ENCODE data around the gene CCDC33. TPM values are rescaled to one million over a fixed set of nuclear protein-coding genes. Genes with fewer than 3 reads are reported as not detected.

CCDC33 gene
- total RNA-seq, 1 experiment from 2014 or later = 0.15 TPM

GRCh38 chr15:74201710-74202420, 34.3 kb upstream of the CCDC33 start:
- ATAC-seq = no peak
- intact Hi-C loops (cut with micrococcal nuclease) = loop anchor here (2.0 to 5.0 kb wide), 2 partner anchors 39 to 50 kb away; no protein-coding TSS in a partner anchor
- Histone ChIP-seq H3K9me3 (ENCODE audit: control insufficient read depth in 1 of 2, insufficient read depth in 1 of 2, low read depth in 1 of 2, low read length in 2 of 2) (no peaks in the 10 kb centered on the region), H3K79me2 (ENCODE audit: insufficient read depth, low read length) (no peaks in the 10 kb centered on the region), H4K20me1 (ENCODE audit: insufficient read depth) (no peaks in the 10 kb centered on the region), H3K27ac (ENCODE audit: low read depth, low read length) (no peak overlapping the region), H3K27me3 (ENCODE audit: insufficient read depth, low read length) (peaks cover 14% of the 10 kb centered on the region; the same call in 1 of the 2 replicates), H3K4me2 (ENCODE audit: low read length) (peak overlapping the region; percentile 59), H2AFZ (ENCODE audit: low read depth, low read length, poor library complexity, severe bottlenecking) (no peak overlapping the region), H3K36me3 (ENCODE audit: control insufficient read depth in 1 of 2, insufficient read depth in 2 of 2, low read length in 2 of 2) (no peaks in the 10 kb centered on the region), H3K4me3 (replicated peaks in 1 of 2; ENCODE audit: low read depth in 1 of 2, low read length in 2 of 2) (no peak overlapping the region), H3K9ac (ENCODE audit: low read length) (no peak overlapping the region), H3K4me1 (ENCODE audit: control insufficient read depth in 1 of 2, insufficient read depth in 2 of 2, low read length in 2 of 2) (peaks cover 27 to 58% of the 10 kb centered on the region in 2 experiments), H3K9me2 (ENCODE audit: insufficient read depth) (no peaks in the 10 kb centered on the region)
- RAD21 ChIA-PET (ENCODE audit: low non-redundant PET in 1 of 2, low total read pairs in 2 of 2, uncharacterized antibody in 2 of 2, unreplicated experiment in 2 of 2) = interaction anchor here in 1 of 2 experiments (1.6 kb wide), 1 partner anchor 106 kb away, joined by 3 read pairs; no protein-coding TSS in a partner anchor
- DNase-seq (ENCODE audit: low read depth, low spot score) = no peak
- CTCF ChIA-PET = no interaction called here
- TF ChIP-seq ZBTB33 (IDR thresholded peaks at IDR 0.05; ENCODE audit: extremely low read depth, insufficient replicate concordance, low read length) (no peak), ELF1 (IDR thresholded peaks at IDR 0.05; ENCODE audit: borderline replicate concordance, low read depth) (no peak), SP1 (IDR thresholded peaks at IDR 0.05; ENCODE audit: low read depth) (no peak), JUND (IDR thresholded peaks at IDR 0.05) (no peak), ZFX (IDR thresholded peaks at IDR 0.05) (no peak), YY1 (IDR thresholded peaks at IDR 0.05; ENCODE audit: extremely low read depth, insufficient replicate concordance, low read depth, low read length) (no peak), POLR2AphosphoS5 (IDR thresholded peaks at IDR 0.05; ENCODE audit: low read depth, low read length) (no peak), ZNF274 (IDR thresholded peaks at IDR 0.05; ENCODE audit: low read depth, low read length) (no peak), EZH2 (IDR thresholded peaks at IDR 0.05) (no peak), MAX (IDR thresholded peaks at IDR 0.05) (no peak), POLR2A (IDR thresholded peaks at IDR 0.05; ENCODE audit: borderline replicate concordance, extremely low read depth, insufficient read depth, insufficient read length) (no peak)
- POLR2A ChIA-PET = no interaction called here
- no TSS peak for BruUV-seq (replicated peaks)

Measured in HCT116 (cell line).